HG03432 (cell line): ENCODE results near the gene OR1K1.
"Not testable (repeated sequence)": the region's sequence is repeated elsewhere in the genome, so short reads cannot be mapped to it uniquely, and the experiment has no call there.

Source experiments
- ATAC-seq: cut with Tn5 transposase; IDR thresholded peaks from one replicate; pipeline ENCODE4 v1.9.1; 2021; ENCODE audit warnings: mild to moderate bottlenecking, moderate library complexity; ENCODE audit not compliant: unreplicated experiment

Gene OR1K1

DNA sequence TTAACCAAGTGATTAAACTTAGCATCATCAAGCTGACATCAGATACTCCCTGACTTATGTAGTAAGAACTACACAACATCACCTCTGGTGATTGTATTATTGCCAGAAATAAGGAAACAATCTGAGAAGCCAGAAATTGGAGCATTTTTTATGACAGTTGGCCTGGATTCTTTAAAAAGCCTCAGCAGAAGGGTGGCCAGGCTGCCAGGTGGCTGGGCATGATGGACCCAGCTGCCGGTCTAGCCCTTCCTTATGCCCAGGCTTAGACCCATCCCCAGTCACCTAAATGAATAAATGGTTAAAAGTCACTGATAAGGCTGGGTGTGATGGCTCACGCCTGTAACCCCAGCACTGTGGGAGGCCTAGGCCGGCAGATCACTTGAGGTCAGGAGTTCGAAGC, 12.8 kb downstream of the OR1K1 start:
- no peak for ATAC-seq

DNA sequence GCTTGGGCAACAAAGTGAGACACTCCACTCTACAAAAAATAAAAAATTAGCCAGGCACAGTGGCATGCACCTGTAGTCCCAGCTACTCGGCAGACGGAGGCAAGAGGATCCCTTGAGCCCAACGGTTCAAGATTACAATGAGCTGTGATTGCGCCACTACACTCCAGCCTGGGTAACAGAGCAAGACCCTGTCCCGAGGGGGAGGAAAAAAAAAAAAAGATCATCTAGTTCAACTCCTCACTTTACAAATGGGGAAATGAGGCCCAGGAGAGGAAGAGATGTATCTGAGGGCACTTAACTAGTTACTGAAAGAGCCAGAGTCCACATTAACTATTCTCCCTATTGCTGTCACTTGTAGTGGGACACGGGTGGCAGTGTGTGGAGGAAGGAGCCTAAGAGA, 14.6 kb downstream of the OR1K1 start:
- ATAC-seq = no peak

DNA sequence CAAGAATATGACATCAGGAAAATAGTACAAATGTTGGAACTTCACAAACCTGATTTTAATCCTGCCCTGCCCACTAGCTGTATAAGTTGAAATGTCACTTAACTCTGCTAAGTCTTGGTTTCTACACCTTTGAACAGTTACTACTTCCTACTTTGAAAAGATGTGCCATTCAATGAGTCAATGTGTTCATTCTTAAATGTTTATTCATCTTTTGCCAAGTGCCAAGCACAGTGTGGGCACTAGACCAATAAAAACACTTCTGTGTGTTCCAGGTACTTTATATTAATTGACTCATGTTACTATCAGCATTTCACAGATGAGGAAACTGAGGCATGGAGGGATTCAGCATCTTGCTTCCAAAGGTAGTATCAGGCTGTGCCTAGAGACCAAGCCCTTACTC, 15.6 kb downstream of the OR1K1 start:
- no peak for ATAC-seq

DNA sequence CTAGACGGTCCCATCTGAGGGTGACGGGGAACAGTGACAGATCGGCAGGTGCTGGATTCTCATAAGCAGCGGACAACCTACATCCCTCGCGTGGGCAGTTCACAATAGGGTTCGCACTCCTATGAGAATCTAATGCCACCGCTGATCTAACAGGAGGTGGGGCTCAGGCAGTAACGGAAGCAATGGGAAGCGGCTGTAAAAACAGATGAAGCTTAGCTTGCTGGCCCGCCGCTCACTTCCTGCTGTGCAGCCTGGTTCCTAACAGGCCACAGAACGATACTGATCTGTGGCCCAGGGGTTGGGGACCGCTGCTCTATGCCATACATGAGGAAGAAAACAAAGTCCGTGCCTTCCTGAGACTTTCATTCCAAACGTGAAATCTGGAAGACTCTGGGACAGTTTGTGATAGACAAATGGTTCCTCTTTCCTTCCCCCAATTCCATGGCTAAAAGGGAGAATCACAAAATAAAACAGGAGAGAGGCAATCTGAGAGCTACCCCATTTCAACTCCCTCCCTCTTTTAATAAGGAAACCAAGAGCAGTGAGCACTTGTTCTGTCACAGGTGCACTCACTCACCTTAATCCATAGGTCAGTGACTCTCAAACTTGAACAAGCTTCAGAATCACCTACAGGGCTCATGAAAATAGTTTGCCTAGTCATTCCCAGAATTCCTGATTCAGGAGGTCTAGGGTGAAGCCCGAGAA, 16.4 kb downstream of the OR1K1 start:
- ATAC-seq = peak; percentile 74

DNA sequence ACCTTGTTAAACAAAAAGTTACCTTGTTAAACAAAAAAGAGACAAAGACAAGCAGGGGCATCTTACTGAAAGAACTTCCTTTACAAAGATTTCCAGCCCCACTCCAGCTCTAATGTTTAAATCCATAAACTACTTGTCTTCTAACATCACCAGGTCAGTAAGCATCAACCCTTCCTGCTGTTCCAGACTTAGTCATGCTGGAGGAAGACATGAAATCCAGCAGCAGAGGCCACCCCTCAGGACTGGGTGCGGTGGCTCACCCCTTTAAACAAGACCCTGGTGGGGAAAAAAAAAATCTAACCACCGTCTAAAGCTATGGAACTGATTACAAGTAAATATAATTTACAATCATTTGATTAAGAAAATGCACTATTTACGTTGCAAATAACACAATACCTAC, 19.4 kb downstream of the OR1K1 start:
- ATAC-seq = no peak

DNA sequence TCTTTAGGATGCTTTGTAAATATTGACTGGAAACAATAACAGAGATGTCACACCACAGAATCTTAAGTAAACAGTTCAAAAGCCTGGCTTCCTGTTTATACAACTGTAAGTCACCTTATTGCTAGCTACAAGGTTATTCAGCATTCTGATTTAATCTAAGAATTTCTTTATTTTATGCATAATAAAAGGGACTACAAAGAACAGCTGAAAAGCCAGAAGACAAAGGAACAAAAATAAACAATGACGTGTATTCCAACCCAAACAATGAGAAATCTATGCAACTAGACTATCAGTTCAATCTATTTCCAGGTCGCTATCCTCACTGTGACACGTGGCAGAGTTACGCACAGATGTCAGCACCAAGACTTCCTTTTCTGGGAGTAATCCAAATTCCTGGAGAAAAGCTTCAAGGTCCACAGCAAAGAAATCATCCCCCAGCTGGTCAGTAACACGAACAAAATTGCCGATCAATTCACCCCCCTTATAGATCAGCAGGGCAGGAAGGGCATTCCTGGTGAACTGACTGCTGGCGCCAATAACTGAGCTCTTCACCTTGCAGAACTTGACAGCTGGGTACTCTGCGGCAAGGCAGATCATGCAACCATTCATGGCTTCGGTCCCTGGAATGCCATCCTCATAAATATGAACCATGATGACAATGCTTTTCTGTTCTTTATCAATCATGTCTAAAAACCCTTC, 20.0 kb downstream of the OR1K1 start:
- no peak for ATAC-seq

DNA sequence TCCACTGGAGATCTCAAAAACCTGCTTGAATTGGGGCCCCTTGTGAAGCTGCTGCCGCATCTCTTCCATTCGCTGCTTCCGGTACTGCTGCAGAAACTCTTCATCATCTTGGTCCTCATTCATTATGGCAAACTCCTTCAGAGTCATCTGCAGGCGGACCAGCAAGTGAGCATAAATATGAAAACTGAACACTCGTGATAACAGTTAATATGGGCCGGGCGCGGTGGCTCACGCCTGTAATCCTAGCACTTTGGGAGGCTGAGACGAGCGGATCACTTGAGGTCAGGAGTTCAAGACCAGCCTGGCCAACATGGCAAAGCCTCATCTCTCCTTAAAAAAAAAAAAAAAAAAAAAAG, 20.5 kb downstream of the OR1K1 start:
- ATAC-seq = no peak

- ATAC-seq = peak; percentile 45
These were observed 21.5 kb downstream of the OR1K1 start for GRCh38 chr9:122821278-122821943.

DNA sequence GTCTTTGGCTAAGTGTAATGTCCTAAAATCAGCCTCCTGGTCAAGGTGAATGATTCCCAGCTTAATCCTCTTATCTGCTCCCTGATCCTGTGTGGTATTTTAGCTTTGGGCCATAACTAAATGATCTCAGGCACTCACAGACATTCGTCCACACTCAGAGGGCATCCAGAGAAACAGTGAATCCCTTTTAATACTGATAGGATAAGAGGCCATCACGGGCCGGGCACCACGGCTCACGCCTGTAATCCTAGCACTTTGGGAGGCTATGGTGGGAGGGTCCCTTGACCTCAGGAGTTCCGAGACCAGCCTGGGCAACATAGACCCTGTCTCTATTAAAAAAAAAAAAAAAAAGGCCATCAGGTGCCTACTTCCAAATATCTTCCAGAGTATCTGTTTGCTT, 22.1 kb downstream of the OR1K1 start:
- ATAC-seq = no peak

GRCh38 chr9:122822938-122823337, 23.0 kb downstream of the OR1K1 start:
- ATAC-seq = no peak

DNA sequence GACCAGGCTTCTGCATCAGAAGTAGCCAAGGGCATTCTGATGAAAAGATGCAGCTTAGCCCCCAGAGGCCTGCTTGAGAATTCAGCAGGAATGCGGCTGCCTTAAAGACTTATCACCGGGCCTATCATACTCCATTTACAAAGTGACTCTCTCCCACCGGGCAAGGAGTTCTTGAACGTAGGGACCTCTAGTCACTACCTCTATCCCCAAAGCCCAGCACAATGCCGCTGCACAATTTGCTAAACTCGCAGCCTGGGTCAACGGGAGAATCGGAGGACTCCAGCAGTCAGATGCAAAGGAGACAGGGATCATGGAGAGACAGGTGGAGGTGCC, 27.8 kb downstream of the OR1K1 start:
- ATAC-seq = peak; percentile 27

GRCh38 chr9:122828965-122829284, 29.0 kb downstream of the OR1K1 start:
- ATAC-seq = not testable (repeated sequence)

DNA sequence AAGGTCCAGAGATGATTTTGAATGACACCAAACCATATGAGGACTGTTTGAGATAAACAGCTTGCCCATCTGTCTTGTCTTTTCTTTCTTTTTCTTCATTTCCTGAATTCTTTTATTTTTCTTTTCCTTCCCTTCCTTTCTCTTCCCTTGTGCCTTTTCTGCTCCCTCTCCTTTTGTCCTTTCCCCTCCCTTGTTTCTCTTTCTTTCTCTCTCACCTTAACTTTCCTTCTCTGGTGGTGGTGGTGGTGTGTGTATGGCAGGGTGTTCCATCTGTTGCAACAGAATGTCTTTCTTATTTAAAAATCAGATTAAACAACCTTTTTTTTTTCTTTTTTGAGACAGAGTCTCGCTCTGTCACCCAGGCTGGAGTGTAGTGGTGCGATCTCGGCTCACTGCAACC, 32.3 kb downstream of the OR1K1 start:
- no peak for ATAC-seq

- peak; percentile 43 for ATAC-seq
These were observed 35.4 kb downstream of the OR1K1 start for GRCh38 chr9:122835313-122835731.

GRCh38 chr9:122837266-122837850, 37.4 kb downstream of the OR1K1 start:
- no peak for ATAC-seq

DNA sequence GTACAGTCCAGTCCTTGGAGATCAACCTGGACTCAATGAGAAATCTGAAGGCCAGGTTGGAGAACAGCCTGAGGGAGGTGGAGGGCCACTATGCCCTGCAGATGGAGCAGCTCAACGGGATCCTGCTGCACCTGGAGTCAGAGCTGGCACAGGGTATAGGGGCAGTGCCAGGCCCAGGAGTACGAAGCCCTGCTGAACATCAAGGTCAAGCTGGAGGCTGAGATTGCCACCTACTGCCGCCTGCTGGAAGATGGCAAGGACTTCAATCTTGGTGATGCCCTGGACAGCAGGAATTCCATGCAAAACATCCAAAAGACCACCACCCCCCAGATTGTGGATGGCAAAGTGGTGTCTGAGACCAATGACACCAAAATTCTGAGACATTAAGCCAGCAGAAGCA, 38.5 kb downstream of the OR1K1 start:
- not testable (repeated sequence) for ATAC-seq

- ATAC-seq = no peak
These were observed 41.6 kb downstream of the OR1K1 start for GRCh38 chr9:122841501-122841900.

GRCh38 chr9:122844137-122844536, 44.2 kb downstream of the OR1K1 start:
- ATAC-seq = no peak

DNA sequence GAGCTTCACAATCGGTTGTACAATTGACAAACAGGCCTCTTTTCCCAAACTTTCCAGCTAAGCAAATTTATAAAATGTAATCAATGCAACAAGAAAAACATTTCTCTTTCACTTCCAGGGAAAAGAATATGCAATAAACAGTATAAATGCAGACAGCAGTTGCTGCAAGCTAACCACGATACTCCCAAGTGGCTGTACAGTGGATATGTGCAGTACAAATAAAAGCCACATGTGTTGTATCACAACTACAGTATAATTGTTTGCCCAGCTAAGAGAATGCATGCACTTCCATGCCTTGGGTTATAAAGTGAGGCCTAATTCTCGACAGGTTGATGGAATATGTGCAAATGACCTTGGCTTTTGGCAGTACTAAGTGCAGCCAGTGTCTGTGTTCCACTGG, 45.2 kb downstream of the OR1K1 start:
- no peak for ATAC-seq

DNA sequence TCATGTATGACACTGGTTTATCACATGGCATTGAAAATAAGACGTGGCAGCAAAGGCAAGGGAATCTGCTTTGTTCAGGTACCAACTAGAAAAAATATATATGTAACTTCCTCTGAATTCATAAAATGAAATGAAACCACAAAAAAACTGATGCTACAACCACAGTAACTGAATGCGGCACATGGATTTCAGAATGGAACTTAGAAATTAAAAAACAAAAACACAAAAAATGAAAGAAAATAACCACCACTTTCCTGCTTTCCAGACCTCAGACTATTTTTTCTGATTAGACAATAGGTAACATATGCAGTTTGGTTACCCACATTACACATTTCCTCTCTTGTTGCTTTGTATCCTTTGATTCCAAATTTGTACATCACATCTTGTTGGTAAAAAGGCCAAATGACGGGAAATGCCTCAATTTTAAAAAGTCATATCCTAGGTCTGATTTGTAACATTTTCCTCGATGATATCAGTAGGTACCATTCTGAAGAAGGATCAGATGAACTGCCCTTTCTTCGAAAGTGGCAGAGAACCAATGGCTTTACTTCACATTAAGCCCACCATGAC, 46.5 kb downstream of the OR1K1 start:
- ATAC-seq = no peak

GRCh38 chr9:122848256-122848943, 48.5 kb downstream of the OR1K1 start:
- ATAC-seq = no peak
